ENCODE results near the gene MGAT5B. TPM values are rescaled to one million over a fixed set of nuclear protein-coding genes. Genes with fewer than 3 reads are reported as not detected.

MGAT5B gene
- total and polyA plus RNA-seq, 10 donors: 0.02 to 2.0 (median 0.75) TPM

GRCh38 chr17:76852843-76853242 lies 15.4 kb upstream of the MGAT5B start:
- Histone ChIP-seq H3K4me1 (no peaks in the 10 kb centered on the region), H3K27me3 (replicated peaks in 1 of 7) (peaks cover 0 to 44% (median 7%) of the 10 kb centered on the region in 7 donors), H3K27ac (no peak overlapping the region), H3K4me3 (no peak overlapping the region), H3K9me3 (no peaks in the 10 kb centered on the region), H3K36me3 (no peaks in the 10 kb centered on the region)
- DNase-seq: no peak
- intact Hi-C loops (cut with DNase I; ENCODE audit: low total_unique reads): no loop called here
- WGBS, 5 donors: 78 to 88% (median 83%) methylated on average over 8 of the region's 8 CpGs
- no peak for TF ChIP-seq POLR2AphosphoS5 (IDR thresholded peaks at IDR 0.05)
- no peak for TF ChIP-seq POLR2A (IDR thresholded peaks at IDR 0.05)
- no peak for TF ChIP-seq CTCF (IDR thresholded peaks at IDR 0.05 in 8 of 11, conservative IDR thresholded peaks at IDR 0.05 in 3 of 11)

- H3K36me3 ChIP-seq: no peaks in the 10 kb centered on the region
- TF ChIP-seq POLR2A (IDR thresholded peaks at IDR 0.05) (no peak), POLR2AphosphoS5 (IDR thresholded peaks at IDR 0.05) (no peak), CTCF (IDR thresholded peaks at IDR 0.05 in 8 of 11, conservative IDR thresholded peaks at IDR 0.05 in 3 of 11) (no peak)
- H3K27ac ChIP-seq: no peak overlapping the region
- DNase-seq: no peak
- H3K4me1 ChIP-seq: no peaks in the 10 kb centered on the region
- WGBS, 5 donors: 91 to 99% (median 93%) methylated on average over 3 of the region's 3 CpGs
- no peak overlapping the region for H3K4me3 ChIP-seq
- peaks cover 0 to 44% (median 7%) of the 10 kb centered on the region in 7 donors for H3K27me3 ChIP-seq (replicated peaks in 1 of 7)
- no peaks in the 10 kb centered on the region for H3K9me3 ChIP-seq
- intact Hi-C loops (cut with DNase I; ENCODE audit: low total_unique reads): no loop called here
Measured at GRCh38 chr17:76855105-76855504, 13.1 kb upstream of the MGAT5B start.

GRCh38 chr17:76862079-76862478 lies 6.1 kb upstream of the MGAT5B start:
- peaks cover 0 to 24% (median 0%) of the 10 kb centered on the region in 7 donors for H3K27me3 ChIP-seq (replicated peaks in 1 of 7)
- TF ChIP-seq CTCF (IDR thresholded peaks at IDR 0.05 in 8 of 11, conservative IDR thresholded peaks at IDR 0.05 in 3 of 11) (no peak), POLR2AphosphoS5 (IDR thresholded peaks at IDR 0.05) (no peak), POLR2A (IDR thresholded peaks at IDR 0.05) (no peak)
- H3K4me3 ChIP-seq: no peak overlapping the region
- WGBS, 5 donors: 86 to 93% (median 91%) methylated on average over 9 of the region's 9 CpGs
- no peak for DNase-seq
- intact Hi-C loops (cut with DNase I; ENCODE audit: low total_unique reads): no loop called here
- no peaks in the 10 kb centered on the region for H3K36me3 ChIP-seq
- H3K9me3 ChIP-seq: no peaks in the 10 kb centered on the region
- peaks cover 0 to 6% (median 0%) of the 10 kb centered on the region in 6 donors for H3K4me1 ChIP-seq
- no peak overlapping the region for H3K27ac ChIP-seq

GRCh38 chr17:76862494-76862893 lies 5.7 kb upstream of the MGAT5B start:
- no peak overlapping the region for H3K27ac ChIP-seq
- intact Hi-C loops (cut with DNase I; ENCODE audit: low total_unique reads): no loop called here
- peaks cover 0 to 25% (median 3%) of the 10 kb centered on the region in 7 donors for H3K27me3 ChIP-seq (replicated peaks in 1 of 7)
- no peak overlapping the region for H3K4me3 ChIP-seq
- H3K4me1 ChIP-seq: peaks cover 0 to 8% (median 2%) of the 10 kb centered on the region in 6 donors
- no peaks in the 10 kb centered on the region for H3K9me3 ChIP-seq
- H3K36me3 ChIP-seq: no peaks in the 10 kb centered on the region
- no peak for DNase-seq
- WGBS, 5 donors: 81 to 92% (median 87%) methylated on average over 12 of the region's 12 CpGs
- TF ChIP-seq CTCF (IDR thresholded peaks at IDR 0.05 in 8 of 11, conservative IDR thresholded peaks at IDR 0.05 in 3 of 11) (no peak), POLR2A (IDR thresholded peaks at IDR 0.05) (no peak), POLR2AphosphoS5 (IDR thresholded peaks at IDR 0.05) (no peak)
